Inflammatory macrophage treated with lipopolysaccharide for 1 hour (primary cell): ENCODE results near the gene TOGARAM2.

Source experiments
- DNase-seq, 2 donors: peaks; one replicate each; pipeline ENCODE4 v3.0.0-alpha.2; 2020 to 2022

The TOGARAM2 gene

DNA sequence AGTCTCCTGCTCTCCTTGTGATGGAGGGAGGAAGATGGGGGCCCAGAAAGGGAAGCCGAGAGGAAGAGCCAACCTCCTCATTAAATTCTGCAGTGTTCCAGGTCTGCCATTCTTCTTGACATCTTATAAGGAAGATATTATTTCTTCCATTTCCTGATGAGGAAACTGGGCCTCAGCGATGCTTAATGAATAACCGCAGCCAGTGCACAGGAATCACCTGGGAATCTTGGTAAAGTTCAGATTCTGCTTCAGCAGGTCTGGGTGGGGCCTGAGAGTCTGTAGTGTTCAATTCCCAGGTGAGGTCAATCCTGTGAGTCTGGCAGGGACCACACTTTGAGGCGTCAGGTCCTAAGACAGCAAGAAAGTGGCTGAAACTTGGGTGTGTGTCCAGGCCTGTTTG, 75.9 kb downstream of the TOGARAM2 start:
- DNase-seq, result no peak

DNA sequence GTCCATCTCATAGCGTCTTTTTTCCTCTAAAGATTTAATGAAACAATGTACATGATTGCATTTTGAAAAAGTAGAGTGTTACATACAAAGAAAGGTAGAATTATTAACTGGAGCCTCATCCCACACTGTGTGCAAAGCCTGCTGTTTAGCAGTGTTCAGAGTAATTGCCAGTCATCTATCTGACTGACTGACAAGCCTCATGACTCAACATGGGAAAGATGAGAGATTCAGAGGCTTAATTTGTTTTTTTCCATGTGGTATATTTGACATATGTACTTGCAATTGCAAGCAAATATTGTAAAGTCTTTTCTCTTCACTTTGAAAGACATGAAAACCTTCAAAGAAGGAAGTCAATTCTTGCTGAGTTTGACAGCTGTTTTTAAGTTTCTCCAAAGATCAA, 78.5 kb downstream of the TOGARAM2 start:
- DNase-seq, result no peak

DNA sequence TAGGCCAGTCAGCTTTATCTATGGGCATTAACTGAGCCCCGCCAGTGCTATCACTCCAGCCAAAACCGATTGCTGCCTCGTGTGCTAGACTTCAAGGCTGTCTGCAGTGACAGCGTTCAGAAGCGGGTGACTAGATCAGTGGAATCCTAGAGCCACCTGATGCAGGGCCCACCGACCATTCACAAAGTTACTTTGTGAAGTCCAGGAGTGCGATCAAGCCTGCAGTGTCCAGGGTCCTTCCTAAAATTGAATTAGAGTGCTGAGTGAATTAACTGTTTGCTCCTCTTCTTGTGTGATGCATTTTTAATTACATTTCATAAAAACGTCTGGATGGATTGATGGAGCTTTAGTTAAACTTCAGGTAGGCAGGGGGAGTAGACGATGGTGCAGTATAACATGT, 79.3 kb downstream of the TOGARAM2 start:
- no peak for DNase-seq

DNA sequence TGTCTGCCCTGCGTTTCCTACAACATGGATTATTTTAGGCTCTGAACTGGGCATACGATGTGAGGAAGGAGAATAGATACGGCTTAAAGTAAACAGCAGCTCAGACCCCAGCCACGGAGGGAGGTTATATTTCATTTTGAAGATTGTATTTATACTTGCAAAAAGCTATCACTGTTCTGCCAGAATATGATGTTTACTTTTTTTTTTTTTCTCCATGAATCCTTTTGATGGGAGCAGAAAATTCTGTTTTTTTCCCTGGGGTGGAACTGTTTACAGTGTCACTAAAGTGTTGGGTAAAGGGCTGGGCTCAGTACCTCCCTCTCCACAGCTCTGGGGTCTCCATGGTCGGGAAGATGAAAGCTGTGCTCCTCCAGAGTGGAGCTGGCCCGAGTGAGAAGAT, 80.1 kb downstream of the TOGARAM2 start:
- no peak for DNase-seq

DNA sequence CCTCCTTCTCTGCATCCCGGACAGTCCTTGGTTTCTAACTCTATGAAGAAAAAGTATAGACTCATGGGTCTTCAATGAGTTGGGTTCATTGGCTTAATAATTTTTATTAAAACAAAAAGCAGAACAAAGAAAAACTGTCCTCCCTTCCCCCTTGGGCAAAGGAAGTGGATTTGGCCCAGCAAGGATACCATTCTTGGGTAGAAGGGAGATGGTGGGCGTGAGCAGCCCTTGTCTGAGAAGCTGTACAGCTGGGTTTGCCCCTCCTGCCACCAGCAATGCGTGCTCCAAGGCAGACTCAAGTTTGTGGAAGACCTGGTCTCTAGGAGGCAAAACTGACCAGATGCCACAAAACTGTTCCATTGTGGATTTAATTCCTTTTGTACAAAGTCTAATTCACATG, 80.5 kb downstream of the TOGARAM2 start:
- DNase-seq, result peak; percentile 13 to 20

DNA sequence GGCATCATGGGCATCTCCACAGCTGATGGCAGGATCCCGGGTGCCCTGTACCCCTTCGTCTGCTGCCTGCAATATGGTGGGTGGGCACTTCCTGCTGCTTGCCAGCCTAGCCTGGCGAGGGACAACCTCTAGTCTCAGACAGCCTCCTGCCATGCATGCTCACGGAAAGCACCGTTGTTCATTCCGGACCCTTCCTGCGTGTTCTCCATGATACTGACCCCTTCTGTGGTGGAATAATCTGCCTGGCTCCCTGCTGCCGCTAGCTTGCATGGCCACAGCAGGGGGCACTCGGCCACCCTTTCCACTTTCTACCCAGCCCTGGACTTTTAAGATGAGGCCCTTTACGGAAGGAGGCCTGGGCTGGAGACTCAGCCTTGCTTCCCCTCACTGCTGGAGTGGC, 81.3 kb downstream of the TOGARAM2 start:
- DNase-seq, result no peak

DNA sequence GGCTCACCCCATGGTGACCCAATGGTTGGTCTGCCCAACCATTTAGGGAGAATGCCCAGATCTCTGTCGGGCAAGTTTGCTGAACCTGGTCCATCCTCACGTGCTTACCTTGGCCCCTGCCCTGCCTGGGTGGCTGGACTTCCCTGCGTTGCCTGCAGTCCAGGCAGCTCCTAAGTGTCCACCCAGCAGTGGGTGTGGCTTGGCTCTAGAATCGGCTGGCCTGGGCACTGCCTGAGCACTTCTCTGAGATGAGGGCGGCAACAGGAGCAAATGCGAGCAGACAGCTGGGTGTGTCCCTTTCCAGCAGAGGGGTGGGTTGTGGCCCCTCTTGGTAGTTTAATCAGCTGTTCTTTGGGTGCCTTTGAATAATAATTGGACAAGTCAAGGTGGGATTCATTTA, 82.0 kb downstream of the TOGARAM2 start:
- DNase-seq, result no peak

DNA sequence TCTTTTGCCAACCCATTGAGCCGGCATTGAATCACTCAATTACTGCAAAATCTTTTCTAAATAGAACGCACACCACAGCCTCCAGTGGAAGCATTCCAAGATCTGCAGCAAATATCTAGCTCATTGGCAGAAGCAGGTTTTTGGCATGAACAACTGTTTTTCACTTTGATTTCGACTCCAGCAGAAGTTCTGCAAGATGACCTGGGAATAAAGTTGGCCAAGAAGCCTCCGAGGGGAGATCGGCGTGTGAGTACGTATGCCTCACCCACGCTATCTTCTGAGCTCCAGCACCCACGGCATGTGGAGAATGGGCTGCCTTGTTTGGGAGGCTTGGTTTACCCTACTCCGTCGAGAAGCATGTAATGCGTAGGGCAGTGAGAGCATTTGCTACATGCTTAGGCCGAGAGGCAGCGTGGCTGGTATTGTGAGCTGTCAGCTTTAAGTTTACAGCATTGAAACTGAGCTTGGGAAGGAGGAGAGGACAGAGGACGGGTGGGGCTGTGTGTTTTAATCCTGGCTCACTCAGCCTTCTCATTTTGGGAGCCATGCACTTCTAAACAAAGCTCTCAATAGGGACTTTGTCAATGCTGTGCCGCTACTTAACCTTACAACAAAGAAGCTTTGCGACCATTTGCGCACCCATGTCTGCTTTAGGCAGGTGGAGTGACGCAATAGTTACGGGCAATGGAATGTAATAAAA, 82.7 kb downstream of the TOGARAM2 start:
- no peak for DNase-seq

DNA sequence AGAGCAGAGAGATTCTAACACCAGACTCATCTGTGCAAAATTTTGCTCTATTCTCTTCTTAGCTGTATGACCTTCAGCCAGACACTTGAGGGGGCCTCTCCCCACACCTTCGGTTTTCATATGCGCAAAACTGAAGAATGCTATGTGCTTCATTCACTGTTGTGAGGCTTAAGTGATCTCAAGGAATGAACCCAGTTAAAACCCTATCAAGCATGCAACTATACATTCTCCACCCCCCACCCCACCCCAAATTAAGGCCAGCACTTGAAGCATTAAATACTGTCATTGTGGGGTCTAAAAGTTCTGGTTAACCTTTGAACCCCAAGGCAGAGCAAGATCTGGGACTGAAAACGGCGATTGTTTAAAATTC, 83.2 kb downstream of the TOGARAM2 start:
- no peak for DNase-seq

DNA sequence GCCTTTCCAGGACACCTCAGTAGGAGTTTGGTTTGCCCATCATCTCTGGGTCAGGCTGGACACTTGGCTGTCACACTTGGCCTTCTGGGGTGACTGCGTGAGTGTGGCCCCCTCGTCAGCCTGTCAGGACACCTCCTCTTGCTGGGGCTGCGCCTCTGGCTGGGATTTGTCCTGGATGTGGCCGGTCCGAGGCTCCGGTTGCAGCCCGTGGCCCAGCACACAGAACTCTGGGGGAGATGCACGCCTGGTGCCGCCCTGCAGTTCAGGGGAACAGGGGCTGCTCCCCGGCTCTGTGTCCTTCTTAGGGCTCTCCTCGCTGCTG, 83.6 kb downstream of the TOGARAM2 start:
- DNase-seq, result no peak

DNA sequence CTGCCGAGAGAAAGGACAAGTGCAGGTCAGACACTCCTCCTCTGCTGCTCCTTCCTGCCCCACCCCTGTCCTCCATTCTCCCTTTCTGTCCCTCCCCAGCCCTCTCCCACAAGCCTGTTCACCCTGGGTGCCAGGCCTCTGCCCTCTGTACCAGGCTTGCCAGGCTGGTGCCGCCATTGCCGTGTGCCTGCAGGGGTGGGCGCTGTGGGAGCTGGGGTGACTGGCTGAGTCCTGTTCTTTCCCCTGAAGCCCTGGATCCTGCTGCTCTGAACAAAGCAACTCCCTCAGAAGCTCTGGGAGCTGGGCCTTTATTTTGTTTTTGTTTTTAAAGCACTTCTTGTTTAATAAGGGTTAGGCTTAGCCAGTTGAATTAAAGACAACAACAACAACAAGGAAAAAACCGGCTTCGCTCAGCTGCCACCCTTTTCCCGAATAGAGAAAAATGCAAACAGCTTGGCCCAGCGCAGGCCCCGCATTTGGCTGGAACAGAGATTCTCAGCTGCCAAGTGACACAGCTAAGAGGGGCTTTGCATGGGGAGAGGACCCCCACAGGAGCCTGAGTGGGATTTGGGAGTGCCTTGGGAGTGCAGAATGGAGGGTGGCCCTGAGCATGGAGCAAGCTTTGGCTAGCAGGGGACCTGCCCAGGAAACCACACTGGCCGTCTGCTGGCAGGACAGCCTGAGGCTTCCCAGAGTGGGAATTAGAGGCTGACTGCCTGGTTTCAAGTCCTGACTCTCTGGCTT, 84.1 kb downstream of the TOGARAM2 start:
- DNase-seq, result no peak

DNA sequence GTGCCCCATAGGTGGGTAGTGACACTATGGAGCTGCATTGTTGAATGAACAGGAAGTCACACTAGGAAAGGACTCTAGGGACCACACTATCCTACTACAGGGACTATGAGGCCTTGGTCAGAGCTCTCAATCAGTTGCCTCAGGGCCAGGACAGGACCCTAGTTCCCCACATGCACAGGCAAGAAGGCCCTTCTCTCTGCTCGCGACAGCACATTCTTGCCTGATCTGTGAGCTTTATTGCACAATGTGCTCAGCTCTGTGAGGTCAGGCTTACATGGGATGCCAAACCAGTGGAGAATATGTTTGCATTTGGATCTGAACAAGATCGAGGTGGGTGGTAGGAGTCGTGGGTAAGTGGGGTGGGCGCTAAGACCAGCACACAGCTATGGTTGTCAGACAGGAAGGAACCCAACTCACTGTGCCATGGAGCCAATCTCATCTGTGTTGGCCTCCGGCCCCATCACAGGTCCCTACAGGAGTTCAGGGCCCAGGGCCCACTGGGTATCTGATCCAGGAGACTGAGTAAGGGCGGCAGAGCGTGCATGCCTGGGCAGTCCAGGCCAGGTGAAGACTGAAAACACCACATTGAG, 85.3 kb downstream of the TOGARAM2 start:
- DNase-seq, result peak; percentile 61 to 76

DNA sequence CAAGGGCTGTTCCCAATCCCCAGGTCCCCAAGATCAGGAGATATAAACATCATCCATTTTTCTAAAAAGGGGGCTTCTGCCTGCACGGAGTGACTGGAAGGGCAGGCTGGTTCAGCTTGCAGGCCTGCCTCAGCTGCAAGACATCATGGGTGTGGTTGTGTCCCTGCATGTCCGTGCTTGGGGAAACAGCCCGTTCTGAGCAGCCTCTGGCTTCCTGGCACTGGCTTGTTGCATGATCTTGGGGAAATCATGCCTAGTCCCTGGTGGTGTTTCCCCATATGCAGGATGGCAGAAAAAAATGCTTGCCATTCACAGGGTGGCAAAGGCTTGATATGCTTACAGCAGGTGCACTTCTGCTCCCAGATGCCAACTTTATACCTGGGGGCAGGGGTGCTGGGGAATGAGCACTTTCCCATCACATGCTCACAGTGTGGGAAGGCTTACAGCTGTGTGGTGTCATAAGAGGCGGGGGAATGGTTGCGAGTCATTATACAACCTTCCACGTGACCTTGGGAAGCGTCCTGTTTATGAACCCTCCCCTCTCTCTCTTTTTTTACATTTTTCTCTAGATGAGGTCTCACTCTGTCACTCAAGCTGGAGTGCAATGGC, 86.0 kb downstream of the TOGARAM2 start:
- DNase-seq, result peak; percentile 69 to 82

DNA sequence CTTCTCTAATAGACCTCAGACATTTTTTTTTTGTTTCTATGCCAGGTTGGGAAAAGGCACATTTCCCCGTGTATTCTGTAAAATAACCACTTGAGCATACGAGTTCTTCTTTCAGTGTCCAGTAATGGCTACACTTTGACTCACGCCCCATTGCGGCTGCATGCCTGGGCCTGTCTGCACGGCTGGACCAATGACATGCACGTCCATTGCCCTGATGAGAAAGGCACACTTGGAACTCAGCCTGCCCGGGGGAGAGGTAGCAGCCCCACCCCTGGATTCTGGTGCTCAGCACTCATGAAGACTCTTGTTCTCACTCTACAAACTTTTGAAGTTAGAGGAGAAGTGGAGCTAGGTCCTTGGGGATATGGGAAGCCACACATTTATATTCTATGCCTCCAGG, 87.4 kb downstream of the TOGARAM2 start:
- no peak for DNase-seq

DNA sequence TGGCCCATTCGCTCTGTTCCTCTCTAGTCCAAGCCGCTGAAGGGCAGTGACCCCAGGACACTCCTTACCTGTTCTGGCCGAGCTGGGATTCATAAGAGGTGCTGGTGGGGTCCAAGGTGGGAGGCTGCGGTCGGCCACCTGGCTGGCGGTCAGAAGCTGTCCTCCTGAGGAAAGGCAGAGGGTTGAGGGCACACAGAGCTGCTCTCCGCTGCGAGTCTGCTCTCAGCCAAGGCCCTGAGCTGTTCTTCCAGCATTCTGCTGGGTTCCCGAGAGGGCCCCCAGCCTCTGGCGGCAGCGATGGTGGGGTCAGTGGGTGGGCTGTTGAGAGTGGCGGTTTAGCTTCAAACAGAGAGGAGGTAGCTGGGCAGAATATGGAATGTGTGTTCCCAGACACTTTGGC, 89.4 kb downstream of the TOGARAM2 start:
- no peak for DNase-seq

DNA sequence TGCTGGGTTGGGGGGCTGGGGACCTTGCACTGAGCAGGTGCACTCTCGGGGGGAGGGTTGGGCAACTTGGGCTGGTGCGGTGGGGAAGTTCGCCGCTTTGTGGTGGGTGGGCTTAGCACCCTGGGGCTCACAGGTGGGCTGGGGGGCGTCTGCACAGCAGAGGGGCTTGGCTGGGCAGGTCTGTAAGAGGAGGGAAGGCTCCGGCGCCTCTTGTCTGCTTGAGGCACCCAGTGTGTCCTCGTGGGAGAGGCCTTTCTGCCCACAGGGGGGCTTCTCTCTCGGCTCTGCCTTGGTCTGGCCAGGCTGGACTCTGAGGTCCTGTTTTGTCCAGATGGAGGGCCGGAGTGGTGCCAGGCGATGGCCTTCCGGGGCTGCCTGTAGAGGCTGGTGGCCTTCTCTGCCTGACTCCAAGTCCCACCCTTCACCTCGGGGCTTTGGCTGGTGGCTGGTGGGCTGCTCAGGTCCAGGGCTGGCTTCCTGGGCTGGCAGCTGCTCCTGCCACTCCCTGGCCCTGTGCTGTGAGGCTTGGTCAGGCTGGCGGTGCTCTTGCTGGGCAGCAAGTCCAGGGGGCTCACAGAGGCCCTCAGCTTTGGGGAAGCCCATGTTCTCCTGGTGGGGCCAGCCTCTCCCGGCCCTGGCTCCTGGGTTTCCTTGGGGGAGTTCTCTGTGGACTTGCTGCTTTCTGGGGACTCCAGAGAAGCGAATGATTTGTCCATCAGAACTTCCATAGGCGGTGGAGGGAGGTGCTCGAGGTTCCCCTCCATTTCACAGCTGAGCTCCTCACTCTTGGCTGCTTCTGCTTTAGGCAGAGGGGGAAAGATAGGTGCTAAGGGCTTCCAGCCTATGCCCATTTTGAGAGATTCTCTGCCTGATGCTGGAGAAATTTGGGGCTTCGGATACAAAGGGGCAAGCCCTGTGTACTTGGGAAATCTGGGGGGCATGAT, 90.2 kb downstream of the TOGARAM2 start:
- no peak for DNase-seq

DNA sequence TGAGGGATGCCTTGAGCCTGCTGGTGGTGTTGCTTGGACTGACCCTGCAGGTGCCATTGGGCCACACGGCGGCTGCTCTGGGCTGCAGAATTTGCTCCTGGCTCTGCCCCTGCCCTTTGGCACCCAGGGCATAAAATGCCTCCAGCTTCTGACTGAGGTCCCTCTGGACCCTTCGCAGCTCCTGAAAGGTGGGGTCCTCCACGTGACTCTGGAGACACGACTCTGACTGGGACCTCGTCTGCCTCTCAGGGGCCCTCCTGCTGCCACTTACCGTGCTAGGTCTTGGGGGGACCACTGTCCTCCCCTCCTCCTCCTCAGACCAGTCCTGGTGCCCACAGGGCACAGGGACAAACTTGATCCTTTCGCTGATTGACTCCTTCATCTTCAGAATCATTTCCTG, 91.2 kb downstream of the TOGARAM2 start:
- no peak for DNase-seq

DNA sequence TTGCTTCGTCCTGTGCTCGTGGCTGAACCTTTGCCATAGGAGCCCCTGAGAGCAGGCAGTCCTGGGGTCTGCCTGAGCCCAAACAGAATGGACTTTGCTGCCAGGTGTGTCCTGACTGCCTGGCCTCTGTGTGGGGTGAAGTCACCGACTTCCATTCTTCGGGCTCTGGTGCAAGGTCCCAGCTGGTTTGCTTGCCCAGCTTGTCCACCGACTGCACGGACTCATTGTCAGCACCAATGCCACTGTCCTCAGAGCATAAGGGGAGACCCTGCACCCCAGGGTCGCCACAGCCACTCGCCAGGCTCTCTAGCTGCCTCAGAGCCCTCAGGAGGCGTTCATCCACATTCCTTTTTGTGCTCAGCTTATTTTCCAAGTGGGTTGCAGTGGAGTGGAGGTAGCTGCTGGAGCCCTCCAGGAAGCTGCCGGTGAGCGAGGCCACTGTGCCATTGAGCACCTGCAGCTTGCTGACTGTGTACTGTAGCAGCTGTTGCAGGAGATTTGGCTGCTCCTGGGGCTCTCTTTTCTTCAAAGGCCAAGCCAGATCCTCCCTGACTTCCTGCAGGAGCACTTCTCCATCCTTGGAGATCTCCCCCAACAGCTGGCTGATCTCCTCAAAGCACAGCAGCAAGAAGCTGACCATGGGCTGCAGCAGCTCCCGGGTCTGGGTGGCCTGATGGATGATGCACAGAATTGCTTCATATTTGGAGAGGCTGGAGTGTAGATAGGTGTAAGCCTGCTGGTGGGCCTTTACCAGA, 92.0 kb downstream of the TOGARAM2 start:
- DNase-seq, result no peak

DNA sequence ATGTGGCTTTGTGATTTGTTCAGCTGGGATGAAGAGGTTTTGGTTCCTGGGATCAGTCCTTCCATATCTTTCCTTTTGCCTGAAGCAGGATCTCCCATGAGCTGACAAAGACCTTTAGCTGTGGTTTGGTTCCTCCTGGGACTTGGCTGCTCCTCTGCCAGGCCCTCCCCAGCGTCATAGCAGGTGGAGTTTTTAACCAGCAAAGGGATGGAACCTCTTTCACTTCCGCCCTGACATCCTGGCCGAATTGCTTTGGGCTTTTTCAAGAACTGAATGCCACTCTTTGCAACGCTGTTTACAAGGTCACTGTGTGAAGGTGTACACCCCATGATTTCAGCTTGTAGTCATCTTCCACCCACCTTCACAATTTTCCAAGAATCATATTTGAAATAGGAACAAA, 92.8 kb downstream of the TOGARAM2 start:
- DNase-seq, result peak in 1 of 2 donors; percentile 60

DNA sequence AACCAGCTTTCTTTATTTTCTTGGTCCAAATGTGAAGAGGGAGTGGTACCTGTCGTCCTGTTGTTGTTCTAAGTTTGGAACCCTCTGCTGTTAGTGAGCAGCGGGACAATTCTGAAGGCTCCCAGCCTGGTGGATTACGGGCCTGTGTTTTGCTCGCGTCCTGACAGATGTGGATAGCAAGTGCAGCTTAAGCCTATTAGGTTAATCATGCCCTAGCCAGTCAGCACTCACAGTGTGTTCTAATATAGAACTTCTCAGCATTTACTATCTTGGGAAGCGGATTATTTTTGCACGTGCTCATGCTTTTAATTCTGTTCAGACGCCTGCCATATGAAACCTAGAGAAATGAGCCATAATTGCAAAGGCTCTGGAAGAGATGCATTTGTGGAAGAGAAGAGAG, 93.3 kb downstream of the TOGARAM2 start, which contains the start of gene PCARE:
PCARE (minus strand) TSS at position 113 of the 400 bp plus-strand sequence. CDS start 262 bp downstream, outside the sequence.
- DNase-seq, result no peak

DNA sequence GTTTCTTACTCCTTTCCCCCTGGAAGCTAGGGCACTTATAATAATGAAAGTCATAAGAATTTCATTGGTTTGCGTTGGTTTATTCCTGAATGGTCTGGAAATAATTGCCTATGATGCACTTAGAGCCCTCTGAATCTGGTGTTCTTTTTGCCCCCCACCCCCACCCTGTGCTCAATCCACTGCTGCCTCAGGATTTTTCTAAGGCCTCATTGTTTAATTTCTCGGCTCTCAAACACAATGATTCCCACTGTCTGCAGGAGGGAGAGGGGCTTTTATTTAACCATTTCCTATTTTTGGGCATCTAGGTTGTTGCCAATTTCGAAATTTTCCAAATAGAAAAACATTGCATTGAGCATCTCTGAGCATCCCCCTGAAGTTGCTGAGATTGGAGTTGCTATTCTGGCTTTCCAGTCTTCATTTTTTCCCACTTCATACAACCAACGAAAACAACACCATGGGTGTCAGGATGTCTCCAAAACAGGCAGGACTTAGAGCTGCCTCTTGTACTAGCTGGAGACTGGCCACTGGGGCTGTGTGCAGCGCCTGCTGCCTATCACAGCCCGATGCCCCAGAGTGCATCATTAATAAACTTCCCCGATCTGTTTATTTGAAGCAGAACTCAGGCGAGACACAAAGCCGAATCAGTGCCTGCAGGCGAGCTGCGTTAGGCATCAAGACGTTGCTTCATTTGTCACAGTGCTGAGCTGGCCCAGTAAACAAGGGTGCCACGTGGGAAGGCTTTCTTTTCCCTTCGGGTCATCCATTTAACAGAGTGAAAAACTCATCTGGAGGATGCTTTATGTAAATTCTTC, 95.0 kb downstream of the TOGARAM2 start:
- no peak for DNase-seq
